A673 (cell line): Measurements from ENCODE around the gene BRINP2. TPM values are rescaled to one million over a fixed set of nuclear protein-coding genes. Genes with fewer than 3 reads are reported as not detected.

Experiments used
- BruUV-seq: library from RNA; stranded (reverse); fragments of 400-500 nt; replicated peaks from 2 replicates; lab custom pipeline; 2021; lab: Mats Ljungman, UMichigan
- CTCF ChIA-PET: fragments of 300-600 bp; sonication (Branson Sonifier 250); formaldehyde crosslinking; loops from one replicate; lab custom pipeline; 2022; ENCODE audit warnings: antibody characterized with exemption; lab: Charles Lee
- POLR2A ChIA-PET: fragments of 300-600 bp; sonication (Branson Sonifier 250); formaldehyde crosslinking; loops from one replicate; lab custom pipeline; 2022; ENCODE audit warnings: antibody characterized with exemption; ENCODE audit not compliant: low non-redundant PET; lab: Charles Lee
- DNase-seq: peaks from one replicate; pipeline ENCODE4 v3.0.0-alpha.2; 2015; ENCODE audit warnings: low spot score
- H3K27ac ChIP-seq: fragments of 200-600 bp; sonication (generic); 2 replicates; pipeline ENCODE4 v1.5.1; 2016; ENCODE audit warnings: mixed run types, low read depth, mild to moderate bottlenecking, mixed read lengths, antibody characterized with exemption, low read length; ENCODE audit not compliant: poor library complexity, severe bottlenecking
- H3K27me3 ChIP-seq: fragments of 200-600 bp; sonication (generic); replicated peaks from 2 replicates; pipeline ENCODE4 v1.6.1; 2017; ENCODE audit warnings: mixed run types, low read depth, mild to moderate bottlenecking, mixed read lengths, antibody characterized with exemption, low read length; ENCODE audit not compliant: insufficient read depth, poor library complexity
- H3K36me3 ChIP-seq: fragments of 200-600 bp; sonication (generic); 2 replicates; pipeline ENCODE4 v1.6.1; 2016; ENCODE audit warnings: mixed run types, mild to moderate bottlenecking, mixed read lengths, antibody characterized with exemption, low read length; ENCODE audit not compliant: insufficient read depth, poor library complexity, severe bottlenecking
- H3K4me1 ChIP-seq: fragments of 200-600 bp; sonication (generic); 2 replicates; pipeline ENCODE4 v1.6.1; 2017; ENCODE audit warnings: mixed run types, mild to moderate bottlenecking, mixed read lengths, antibody characterized with exemption, low read length; ENCODE audit not compliant: insufficient read depth, poor library complexity, severe bottlenecking
- H3K4me3 ChIP-seq: fragments of 200-600 bp; sonication (generic); 2 replicates; pipeline ENCODE4 v1.5.1; 2016; ENCODE audit warnings: low read depth, mixed run types, mild to moderate bottlenecking, mixed read lengths, low read length; ENCODE audit not compliant: poor library complexity, severe bottlenecking
- H3K9me3 ChIP-seq: fragments of 200-600 bp; sonication (generic); 2 replicates; pipeline ENCODE4 v1.6.1; 2016; ENCODE audit warnings: mixed run types, low read depth, mild to moderate bottlenecking, mixed read lengths, antibody characterized with exemption, low read length; ENCODE audit not compliant: poor library complexity, severe bottlenecking
- EZH2 ChIP-seq: fragments of 200-600 bp; sonication (generic); IDR thresholded peaks from 2 replicates; pipeline ENCODE4 v1.6.1; 2017; ENCODE audit warnings: borderline replicate concordance, low read depth, mild to moderate bottlenecking, mixed read lengths, antibody characterized with exemption, low read length; ENCODE audit not compliant: poor library complexity, severe bottlenecking
- intact Hi-C: fragments of 100-400 bp; cut with micrococcal nuclease; formaldehyde crosslinking; loops from one replicate; pipeline ENCODE4 v1.10.0; 2022; ENCODE audit not compliant: unreplicated experiment
- total RNA-seq: library from RNA; stranded (reverse); gene quantifications from 2 replicates; pipeline ENCODE4 v1.2.3, GENCODE V29; 2021
- TF ChIP-seq, protein P1 (sequence below): fragments of 300-800, 200-600 bp; sonication (generic); conservative IDR thresholded peaks from 2 replicates; pipeline ENCODE4 v1.5.1; 2017; ENCODE audit warnings: low read depth, mild to moderate bottlenecking, antibody characterized with exemption, low read length, moderate library complexity, mixed read lengths

The BRINP2 gene
- total RNA-seq, 1 experiment from 2014 or later: 0.67 TPM

GRCh38 chr1:177235350-177235749, 64.6 kb downstream of the BRINP2 start:
- H3K36me3 ChIP-seq: no peaks in the 10 kb centered on the region
- H3K4me3 ChIP-seq: no peak overlapping the region
- TF ChIP-seq EZH2: no peak
- TF ChIP-seq, protein P1, sequence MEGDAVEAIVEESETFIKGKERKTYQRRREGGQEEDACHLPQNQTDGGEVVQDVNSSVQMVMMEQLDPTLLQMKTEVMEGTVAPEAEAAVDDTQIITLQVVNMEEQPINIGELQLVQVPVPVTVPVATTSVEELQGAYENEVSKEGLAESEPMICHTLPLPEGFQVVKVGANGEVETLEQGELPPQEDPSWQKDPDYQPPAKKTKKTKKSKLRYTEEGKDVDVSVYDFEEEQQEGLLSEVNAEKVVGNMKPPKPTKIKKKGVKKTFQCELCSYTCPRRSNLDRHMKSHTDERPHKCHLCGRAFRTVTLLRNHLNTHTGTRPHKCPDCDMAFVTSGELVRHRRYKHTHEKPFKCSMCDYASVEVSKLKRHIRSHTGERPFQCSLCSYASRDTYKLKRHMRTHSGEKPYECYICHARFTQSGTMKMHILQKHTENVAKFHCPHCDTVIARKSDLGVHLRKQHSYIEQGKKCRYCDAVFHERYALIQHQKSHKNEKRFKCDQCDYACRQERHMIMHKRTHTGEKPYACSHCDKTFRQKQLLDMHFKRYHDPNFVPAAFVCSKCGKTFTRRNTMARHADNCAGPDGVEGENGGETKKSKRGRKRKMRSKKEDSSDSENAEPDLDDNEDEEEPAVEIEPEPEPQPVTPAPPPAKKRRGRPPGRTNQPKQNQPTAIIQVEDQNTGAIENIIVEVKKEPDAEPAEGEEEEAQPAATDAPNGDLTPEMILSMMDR: no peak
- no TSS peak for BruUV-seq
- H3K27me3 ChIP-seq: no peaks in the 10 kb centered on the region
- H3K4me1 ChIP-seq: no peaks in the 10 kb centered on the region
- no peaks in the 10 kb centered on the region for H3K9me3 ChIP-seq
- ChIA-PET POLR2A (no interaction called here), CTCF (no interaction called here)
- intact Hi-C loops: no loop called here
- no peak overlapping the region for H3K27ac ChIP-seq
- no peak for DNase-seq

- DNase-seq: no peak
- no peak overlapping the region for H3K27ac ChIP-seq
- H3K4me1 ChIP-seq: no peaks in the 10 kb centered on the region
- CTCF ChIA-PET: no interaction called here
- intact Hi-C loops: no loop called here
- H3K9me3 ChIP-seq: no peaks in the 10 kb centered on the region
- POLR2A ChIA-PET: no interaction called here
- no peaks in the 10 kb centered on the region for H3K27me3 ChIP-seq
- H3K4me3 ChIP-seq: no peak overlapping the region
- no TSS peak for BruUV-seq
- no peaks in the 10 kb centered on the region for H3K36me3 ChIP-seq
- TF ChIP-seq EZH2: no peak
- TF ChIP-seq, protein P1: no peak
These were observed 66.2 kb downstream of the BRINP2 start for GRCh38 chr1:177236962-177237361.

- ChIA-PET POLR2A (no interaction called here), CTCF (no interaction called here)
- no peak for TF ChIP-seq EZH2
- TF ChIP-seq, protein P1: no peak
- intact Hi-C loops: no loop called here
- no TSS peak for BruUV-seq
- Histone ChIP-seq H3K27ac (no peak overlapping the region), H3K4me3 (no peak overlapping the region), H3K27me3 (no peaks in the 10 kb centered on the region), H3K9me3 (no peaks in the 10 kb centered on the region), H3K4me1 (no peaks in the 10 kb centered on the region), H3K36me3 (no peaks in the 10 kb centered on the region)
- no peak for DNase-seq
These were observed 68.2 kb downstream of the BRINP2 start for GRCh38 chr1:177238967-177239366.
